ENCODE results near the gene HPCAL4. TPM values are rescaled to one million over a fixed set of nuclear protein-coding genes. Genes with fewer than 3 reads are reported as not detected.

Gene HPCAL4
- total RNA-seq, 1 donor: not detected

Small RNA genes lying within 50 kb of the gene (small RNA-seq; reads per million reads assigned to genes)
- gene RNU7-121P: not detected

Other genes starting within 250 kb of the HPCAL4 start
- 0.97 and 1.7 TPM in 2 replicates for gene BMP8A, start 199.8 kb downstream of the HPCAL4 start, total RNA-seq
- gene PABPC4, start 114.6 kb downstream of the HPCAL4 start, total RNA-seq: 115 and 144 TPM in 2 replicates
- gene HEYL, start 51.8 kb downstream of the HPCAL4 start, total RNA-seq: under 0.01 and 0.32 TPM in 2 replicates
- not detected in 2 replicates for gene NT5C1A, start 19.3 kb downstream of the HPCAL4 start, total RNA-seq
- 23.8 and 31.1 TPM in 2 replicates for gene PPIE, start 47.4 kb upstream of the HPCAL4 start, total RNA-seq
- 1.7 and 5.2 TPM in 2 replicates for gene OXCT2, start 79.9 kb upstream of the HPCAL4 start, total RNA-seq
- under 0.01 TPM in 1 of 2 replicates, not detected in the other for gene BMP8B, start 97.4 kb upstream of the HPCAL4 start, total RNA-seq
- 19.6 and 23.3 TPM in 2 replicates for gene TRIT1, start 192.1 kb upstream of the HPCAL4 start, total RNA-seq
- gene MYCL, start 210.5 kb upstream of the HPCAL4 start, total RNA-seq: under 0.01 TPM in 1 of 2 replicates, not detected in the other

All from fibroblast of villous mesenchyme (primary cell).